HG03558 (cell line): ENCODE results near the gene DGUOK.

Experiments used
- ATAC-seq: cut with Tn5 transposase; IDR thresholded peaks from one replicate; pipeline ENCODE4 v1.9.1; 2021; ENCODE audit warnings: moderate number of reproducible peaks; ENCODE audit not compliant: unreplicated experiment; ENCODE audit errors: extremely low read depth

Gene DGUOK

GRCh38 chr2:73993376-73993775, 66.7 kb downstream of the DGUOK start:
- no peak for ATAC-seq

DNA sequence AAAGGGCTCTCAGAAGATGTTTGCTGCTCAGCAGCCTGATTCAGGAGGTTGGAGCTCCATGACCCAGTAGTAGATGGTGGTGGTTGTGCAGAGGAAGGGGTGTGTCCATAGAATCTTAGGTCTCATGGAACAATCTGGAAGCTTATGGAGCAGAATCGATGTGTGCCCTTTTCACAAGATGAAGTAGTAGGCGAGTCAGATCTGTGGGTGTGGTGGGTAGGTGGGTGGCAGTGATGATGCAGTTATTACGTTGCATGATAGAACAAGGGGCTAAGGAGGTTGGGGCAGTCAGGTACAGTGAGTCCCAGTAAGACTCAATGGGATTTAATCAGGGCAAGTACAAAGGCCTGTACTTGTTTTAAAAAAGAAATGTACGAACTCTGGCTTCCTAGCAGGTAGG, 67.1 kb downstream of the DGUOK start:
- ATAC-seq: no peak

DNA sequence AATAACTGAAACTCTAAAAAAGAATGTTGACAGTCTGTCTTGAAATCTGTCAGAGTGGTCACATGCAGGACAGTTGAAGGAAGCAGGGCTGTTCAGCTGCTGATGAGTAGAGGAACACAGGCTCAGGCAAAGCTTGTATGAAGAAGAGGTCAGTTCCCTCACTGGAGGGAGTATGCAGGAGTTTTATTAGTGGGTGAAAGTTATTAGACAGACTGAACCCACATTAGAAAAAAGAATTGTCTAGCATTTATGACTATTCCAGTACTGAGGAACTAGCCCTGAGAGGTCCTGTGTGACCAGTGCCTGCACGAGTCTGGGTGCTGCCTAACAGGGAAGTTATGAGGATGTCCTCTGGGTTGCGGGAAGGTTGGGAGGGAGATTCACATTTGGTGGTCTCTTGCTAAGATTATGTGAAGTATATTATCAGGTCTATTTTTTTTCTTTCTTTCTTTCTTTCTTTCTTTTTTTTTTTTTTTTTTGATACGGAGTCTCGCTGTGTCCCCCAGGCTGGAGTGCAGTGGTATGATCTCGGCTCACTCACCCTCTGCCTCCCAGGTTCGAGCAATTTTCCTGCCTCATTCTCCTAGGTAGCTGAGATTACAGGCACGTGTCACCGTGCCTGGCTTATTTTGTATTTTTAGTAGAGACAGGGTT, 67.6 kb downstream of the DGUOK start:
- no peak for ATAC-seq

DNA sequence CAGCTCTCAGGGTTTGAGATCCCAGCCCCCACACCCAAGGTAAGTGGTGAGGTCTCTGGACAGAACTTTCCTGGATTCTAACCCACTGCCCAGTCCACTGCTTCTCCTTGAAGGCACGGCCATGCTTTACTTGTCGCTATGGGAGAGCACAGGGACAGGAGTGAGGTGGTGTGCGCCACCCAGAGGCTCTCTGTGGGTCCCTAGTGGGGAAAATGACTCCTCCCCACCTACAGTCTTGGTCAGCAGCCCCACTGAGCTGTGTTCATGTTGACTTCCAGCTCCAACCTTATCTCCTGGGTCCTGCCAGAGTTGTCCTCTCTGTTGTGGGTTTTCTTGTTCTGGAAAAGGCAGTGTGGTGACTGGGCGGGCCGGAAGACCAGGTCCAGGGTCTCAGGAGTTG, 69.1 kb downstream of the DGUOK start:
- ATAC-seq: no peak

GRCh38 chr2:73997813-73998212, 71.1 kb downstream of the DGUOK start:
- no peak for ATAC-seq

- ATAC-seq: no peak
Observed at GRCh38 chr2:73998451-73998850, 71.8 kb downstream of the DGUOK start.

DNA sequence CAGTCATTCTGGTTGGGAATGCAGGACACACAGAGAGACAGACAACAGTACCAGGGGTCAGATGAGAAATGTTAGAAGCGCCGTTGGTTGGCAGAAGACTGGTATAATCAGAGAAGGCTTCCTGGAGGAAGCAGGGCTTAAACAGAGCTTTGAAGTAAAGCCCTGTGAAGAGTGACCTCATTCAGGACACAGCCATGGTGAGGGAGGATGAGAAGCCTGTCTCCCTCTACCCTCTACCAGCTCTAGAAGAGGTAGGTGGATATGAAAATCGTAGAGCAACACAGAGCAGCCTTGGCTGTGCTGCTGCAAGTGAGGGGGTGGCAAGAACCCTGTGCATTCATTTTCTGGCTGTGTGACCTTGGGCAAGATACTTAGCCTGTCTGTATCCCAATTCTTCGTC, 72.3 kb downstream of the DGUOK start:
- no peak for ATAC-seq

- no peak for ATAC-seq
Observed at GRCh38 chr2:73999881-74000597, 73.4 kb downstream of the DGUOK start.

DNA sequence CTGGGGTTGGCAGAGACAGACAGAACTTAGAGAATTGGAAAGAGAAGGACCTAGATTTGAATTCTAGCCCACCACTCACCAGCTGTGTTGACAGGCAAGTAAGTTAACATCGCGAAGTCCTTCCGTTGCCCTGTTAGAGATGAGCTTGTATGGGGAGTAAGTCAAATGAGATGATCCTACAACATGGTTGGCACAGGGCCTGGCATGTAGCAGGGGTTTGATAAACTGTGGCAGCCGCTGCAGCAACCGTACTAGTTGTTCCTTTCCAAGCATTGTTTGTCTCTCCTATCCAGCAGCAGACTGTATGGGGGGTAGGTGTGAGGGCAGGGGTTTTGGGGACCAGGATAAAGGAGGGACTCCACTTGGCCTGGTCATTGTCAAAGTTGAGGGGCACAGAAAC, 74.0 kb downstream of the DGUOK start:
- ATAC-seq: no peak

DNA sequence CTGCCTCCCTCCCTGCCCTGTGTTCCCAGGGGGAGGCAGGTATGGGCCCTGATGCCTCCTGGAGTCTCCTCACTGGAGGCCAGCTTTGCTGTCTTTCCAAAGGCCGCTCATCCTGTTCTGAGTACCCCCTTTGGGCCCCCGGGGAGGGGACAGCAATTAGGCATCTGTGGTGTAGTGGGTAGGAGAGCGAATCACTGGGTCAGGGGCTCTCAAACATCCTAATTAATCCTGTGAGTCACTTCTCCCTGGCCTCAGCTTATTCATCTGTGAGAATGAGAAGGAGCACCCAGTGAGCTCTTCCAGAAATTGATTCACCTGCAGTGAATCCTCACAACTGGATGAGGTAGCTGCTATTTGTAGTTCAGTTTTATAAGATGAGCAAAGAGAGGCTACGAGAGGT, 74.4 kb downstream of the DGUOK start:
- ATAC-seq: no peak

DNA sequence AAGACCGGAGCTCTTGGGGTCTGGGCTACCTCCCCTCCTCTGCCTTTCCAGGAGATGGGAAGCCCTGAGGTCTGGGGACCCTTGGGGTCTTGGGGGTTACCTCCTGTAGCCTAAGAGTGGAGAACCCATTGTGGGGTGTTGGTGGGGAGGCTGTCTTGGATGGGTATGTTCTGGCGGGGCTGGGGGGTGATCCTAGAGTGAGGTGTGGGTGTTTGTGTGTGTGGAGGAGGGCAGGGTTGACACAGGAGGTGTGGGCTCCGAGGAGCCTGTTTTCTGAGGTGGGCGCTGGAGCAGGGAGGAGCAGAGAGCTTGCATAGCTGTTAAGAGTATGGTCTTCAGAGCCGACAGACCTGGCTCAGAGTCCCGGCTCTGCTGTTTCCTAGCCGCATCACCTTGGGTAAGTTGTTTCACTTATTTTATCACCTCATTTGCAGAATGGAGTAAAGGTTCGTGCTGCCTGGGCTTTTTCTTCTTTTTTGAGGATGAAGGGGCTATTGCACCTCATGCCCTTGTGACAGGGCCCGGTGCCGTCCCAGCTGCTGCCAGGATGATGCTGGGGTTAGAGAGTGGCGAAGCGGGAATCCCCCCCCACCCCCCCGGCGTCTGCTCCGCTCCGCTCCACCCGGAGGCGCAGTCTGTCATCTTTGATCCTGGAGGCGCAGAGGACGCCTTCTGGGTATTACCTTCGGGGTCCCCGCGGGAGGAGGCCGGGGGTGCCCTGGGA, 75.3 kb downstream of the DGUOK start:
- peak; percentile 30 for ATAC-seq

DNA sequence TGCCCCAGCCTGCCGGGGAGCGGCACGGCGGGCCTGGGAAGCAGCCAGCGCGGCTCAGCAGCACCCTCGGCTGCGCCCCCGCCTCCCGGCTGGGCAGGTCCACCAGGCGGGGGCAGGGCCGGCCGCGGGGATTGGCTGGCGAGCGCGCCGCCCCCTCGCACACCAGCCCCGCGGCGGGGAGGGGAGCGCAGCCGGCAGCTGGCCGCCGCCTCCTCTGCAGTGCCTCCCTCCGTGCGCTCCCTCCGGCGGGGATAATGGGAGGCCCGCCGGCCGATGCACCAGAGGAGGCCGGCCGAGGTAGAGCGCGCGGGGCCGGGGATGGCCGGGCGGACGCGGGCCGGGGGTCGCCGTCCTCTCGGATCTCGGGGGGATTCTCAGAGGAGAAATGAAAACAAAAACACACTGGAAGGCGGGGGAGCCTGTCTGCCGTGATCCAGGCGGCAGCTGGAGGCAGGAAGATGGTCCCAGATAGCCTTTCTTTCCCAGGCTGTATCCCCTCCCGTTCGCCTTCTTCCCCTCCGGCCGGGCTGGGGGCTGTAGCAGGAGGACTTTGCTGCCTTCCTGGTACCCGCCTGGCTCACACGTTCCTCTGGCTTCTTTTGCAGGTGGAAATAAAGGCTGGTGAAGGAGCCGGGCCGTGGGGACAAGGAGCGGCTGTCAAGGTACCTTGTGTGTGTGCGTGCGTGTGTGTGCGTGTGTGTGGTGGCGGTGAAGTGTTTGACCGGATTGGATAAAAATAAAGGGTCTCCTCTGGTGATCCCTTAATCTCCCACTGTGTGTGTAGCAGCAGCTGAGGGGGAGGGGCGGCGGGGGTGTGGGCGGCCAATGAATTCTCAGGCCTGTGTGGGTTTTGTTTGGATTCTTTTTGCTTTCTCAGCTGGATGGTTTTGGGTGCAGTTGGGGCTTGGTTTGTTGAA, 76.1 kb downstream of the DGUOK start:
- peak; percentile 71 for ATAC-seq

GRCh38 chr2:74003494-74004211, 77.0 kb downstream of the DGUOK start:
- no peak for ATAC-seq

DNA sequence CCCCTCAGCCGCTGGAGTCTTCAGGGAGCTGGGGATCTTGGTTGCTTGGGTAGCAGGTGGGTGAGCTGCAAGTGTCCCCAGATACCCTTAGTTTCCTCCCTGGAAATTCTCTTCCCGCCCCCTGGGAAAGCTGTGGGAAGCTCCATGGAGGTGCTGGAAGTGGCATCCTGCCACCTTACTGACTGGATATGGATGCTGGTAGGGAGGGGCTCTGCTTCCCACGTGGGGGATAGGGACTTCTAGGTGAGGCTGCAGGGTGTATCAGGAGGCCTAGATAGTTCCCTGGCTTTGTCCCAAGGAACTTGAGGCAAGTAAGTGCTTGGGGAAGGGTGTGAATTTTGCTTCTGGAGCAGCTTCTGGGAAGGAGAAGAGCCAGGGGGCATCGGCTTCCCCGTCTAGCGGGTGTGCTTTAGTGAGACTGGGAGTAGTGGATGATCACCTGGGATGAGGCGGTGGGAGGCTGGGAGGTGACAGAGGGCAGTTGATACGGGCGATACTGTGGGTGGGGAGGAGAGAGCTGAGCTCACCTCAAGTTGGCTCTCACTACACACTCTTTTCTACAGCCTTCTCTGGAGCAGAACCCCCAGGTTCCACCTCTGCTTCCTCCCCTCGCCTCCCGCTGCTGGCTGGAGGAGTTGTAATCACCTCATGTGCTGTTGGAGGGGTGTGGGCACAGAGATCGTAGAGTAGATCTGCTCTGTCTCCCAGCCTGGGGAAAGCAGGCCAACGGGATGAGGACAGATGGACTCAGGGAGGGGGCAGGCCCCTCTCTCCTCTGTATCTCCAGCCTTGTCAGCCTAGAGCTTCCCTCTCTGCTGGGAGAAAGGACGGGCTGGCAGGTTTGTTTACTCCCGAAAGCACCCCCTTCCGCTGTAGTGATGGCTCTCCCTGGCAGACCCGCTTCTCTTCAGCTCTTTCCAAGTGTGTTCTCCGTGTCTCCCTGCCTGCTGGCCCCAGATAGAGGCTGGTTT, 77.8 kb downstream of the DGUOK start:
- no peak for ATAC-seq

DNA sequence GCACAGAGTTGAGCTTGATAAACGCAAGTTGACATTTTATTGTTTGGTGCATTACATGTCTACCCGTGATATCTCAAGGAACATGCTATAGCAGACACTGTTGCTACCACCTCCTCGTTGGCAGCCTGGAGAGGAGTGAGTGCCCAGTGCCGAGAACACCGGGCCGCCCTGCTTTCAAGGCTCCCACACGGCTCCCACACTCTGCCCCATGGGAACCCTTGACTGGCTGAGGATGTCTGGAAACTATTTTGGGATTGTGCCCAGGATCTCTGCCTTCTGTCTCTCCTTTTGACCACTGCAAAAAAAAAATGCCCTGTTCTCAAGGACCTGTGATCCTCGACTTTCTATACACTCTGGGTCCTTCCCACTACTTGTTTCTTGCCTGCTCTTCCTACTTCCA, 79.1 kb downstream of the DGUOK start:
- no peak for ATAC-seq

DNA sequence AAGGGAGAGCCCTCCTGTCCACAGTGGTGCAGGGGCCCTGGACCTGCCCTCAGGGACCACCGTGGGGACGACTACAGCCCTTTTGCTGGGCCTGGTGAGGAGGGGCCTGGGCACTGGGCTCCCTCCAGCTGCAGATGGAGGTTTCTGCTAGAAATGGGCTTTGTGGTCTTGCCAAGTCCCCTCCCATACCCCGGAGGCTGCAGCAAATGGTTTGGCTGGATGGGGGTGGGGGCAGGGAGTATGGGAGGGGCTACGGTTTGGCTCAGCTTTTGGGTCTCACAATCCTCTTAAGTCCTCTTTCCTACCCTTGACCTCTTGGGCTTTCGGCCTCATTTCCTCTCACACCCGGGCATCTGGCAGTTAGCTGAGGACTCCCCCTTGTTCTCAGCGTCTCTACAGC, 79.8 kb downstream of the DGUOK start:
- no peak for ATAC-seq

DNA sequence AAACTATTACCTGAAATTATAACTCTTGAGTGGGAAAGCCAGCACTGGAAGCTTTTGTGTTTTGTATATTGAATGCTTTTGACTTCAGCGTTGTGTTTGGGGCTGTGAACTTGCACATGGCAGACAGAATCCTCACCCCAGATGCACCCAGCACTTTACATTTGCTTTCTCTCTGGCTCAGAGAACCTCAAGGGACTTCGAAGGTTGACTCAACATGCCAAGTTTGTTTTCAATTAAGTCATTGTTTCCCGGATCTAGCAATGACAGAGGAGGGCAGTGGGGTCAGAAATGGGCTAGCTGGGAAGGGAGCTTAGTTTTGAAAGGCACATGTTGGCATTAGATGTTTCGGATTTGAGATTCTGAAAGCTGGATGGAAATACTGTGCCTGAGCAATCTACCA, 80.4 kb downstream of the DGUOK start:
- ATAC-seq: no peak

DNA sequence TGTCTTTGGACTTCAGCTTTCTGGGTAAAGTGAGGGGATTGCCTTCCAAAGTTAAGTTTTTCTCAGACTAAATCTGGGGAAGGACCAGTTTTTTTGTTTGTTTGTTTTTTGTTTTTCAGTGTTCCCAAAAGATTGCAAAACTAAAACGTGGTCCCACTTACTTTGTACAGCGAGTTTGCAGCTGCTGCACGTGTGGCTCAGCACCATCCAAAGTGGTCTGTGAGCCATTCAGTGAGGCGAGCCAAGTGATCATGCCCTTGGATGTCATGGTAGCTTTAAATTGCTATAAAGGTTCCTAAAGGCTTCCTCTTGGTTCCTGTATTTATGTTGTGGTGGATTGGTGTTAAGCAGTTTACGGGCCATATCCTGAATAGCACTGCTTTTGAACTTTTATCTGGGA, 81.0 kb downstream of the DGUOK start:
- no peak for ATAC-seq
